GM18858 (cell line): ENCODE results near the gene CGB2.
"Not testable (repeated sequence)": the region's sequence is repeated elsewhere in the genome, so short reads cannot be mapped to it uniquely, and the experiment has no call there.

Experiments
- ATAC-seq: cut with Tn5 transposase; IDR thresholded peaks from one replicate; pipeline ENCODE4 v1.9.1; 2021; ENCODE audit not compliant: unreplicated experiment

CGB2 gene

DNA sequence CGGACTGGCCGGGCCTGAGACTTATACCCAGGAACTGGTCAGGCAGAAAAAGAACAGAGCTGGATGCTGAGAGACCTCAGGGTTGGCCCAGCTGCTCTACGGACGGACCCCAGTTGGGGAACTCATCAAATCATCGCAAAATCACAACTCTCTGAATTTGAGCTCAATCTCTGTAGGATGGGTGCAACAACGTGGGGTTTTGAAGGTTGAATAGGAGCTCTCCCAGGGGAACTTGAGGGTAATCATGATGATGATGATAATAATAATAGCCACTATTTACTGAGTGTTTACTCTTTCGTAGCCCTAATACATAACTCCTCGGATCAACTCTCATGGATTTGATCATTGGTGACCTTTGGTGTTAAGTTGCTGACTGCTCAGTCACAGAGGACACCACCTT lies 1.4 kb upstream of the CGB2 start:
- not testable (repeated sequence) for ATAC-seq

DNA sequence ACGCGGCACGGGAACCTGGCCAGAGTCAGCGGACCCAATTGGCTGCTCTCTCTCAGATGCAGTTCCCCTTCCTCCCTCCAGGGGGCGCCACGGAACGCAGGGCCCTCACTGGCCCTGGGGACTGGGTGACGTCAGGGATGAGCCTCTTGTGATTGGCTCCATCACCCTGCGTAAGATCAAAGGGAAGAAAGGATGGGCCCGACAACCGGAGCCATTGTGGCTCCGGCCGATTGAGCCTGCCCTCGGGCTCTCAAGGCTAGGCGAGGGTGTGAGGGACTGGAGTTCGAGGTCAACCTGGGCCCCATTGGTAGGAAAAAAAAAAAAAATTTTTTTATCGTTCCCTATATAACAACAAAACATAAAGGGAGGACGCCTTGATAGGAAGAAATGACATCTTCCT lies 5.1 kb downstream of the CGB2 start, which contains the start of gene CGB1:
Gene CGB1 (minus strand): TSS at position 81 of the 400 bp plus-strand sequence. CDS start 184 bp downstream, outside the sequence.
- not testable (repeated sequence) for ATAC-seq

DNA sequence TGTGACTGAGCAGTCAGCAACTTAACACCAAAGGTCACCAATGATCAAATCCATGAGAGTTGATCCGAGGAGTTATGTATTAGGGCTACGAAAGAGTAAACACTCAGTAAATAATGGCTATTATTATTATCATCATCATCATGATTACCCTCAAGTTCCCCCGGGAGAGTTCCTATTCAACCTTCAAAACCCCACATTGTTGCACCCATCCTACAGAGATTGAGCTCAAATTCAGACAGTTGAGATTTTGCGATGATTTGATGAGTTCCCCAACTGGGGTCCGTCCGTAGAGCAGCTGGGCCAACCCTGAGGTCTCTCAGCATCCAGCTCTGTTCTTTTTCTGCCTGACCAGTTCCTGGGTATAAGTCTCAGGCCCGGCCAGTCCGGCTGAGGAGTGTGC lies 6.4 kb downstream of the CGB2 start:
- ATAC-seq, result not testable (repeated sequence)

DNA sequence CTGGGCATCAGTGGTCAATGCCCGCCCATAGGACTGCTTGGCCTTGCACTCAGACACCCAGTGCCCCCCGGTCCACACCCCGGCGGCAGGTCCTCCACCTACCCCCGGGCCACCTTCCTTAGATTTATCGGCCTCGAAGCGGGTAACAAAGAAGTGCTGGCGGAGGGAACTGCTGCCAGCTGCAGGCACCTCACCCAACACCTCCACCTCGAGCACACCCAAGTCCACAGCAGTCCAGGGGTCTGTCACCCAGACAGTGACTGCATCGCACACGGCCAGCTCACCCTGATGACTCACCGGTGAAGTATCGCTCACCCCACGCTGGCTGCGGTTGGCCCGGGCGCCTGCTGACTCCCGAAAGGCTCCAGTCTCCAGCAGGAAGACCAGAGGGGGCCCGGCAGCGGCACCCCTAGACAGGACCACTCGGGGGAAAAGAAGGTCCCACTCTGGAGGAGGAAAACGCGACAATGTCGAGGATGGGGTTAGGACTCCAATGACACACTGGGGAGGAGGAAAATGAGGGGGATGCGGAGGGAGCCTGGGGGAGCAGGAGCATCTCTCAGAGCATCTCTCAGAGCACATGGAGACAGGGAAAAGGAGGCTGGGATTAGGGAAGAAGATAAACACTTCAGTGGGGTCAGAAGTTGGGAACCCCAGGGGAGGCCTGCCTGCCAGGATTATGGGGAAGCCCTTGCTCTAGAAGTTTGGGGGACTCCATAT lies 7.0 kb downstream of the CGB2 start:
- not testable (repeated sequence) for ATAC-seq

DNA sequence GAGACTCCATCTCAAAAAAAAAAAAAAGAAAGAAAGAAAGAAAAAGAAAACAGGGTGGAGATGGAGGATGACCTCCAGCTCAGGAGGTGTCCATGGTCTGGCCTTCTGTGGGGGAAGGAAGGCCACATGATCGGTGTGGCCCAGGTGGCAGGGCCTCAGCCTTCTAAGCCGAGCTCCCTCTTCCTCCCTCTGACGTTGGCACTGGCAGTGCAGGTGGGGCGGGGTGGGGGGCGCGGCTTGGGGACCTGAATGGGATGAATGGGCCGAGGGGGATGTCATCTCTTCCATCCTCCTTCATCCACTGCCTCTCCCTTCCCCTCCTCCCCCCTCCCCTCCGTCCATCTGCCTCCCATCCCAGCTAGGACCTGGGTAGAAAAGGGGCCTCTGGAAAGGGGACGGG lies 8.0 kb downstream of the CGB2 start:
- not testable (repeated sequence) for ATAC-seq

DNA sequence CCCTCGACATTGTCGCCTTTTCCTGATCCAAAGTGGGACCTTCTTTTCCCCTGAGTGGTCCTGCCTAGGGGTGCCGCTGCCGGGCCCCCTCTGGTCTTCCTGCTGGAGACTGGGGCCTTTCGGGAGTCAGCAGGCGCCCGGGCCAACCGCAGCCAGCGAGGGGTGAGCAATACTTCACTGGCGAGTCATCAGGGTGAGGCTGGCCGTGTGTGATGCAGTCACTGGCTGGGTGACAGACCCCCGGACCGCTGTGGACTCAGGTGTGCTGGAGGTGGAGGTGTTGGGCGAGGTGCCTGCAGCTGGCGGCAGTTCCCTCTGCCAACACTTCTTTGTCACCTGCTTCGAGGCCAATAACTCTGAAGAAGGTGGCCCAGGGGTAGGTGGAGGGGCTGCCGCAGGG lies 10.5 kb downstream of the CGB2 start:
- no peak for ATAC-seq

DNA sequence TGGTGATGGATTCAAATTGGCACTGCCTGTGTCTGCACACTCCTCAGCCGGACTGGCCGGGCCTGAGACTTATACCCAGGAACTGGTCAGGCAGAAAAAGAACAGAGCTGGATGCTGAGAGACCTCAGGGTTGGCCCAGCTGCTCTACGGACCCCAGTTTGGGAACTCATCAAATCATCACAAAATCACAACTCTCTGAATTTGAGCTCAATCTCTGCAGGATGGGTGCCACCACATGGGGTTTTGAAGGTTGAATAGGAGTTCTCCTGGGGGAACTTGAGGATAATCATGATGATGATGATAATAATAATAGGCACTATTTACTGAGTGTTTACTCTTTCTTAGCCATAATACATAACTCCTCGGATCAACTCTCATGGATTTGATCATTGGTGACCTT lies 11.0 kb downstream of the CGB2 start:
- not testable (repeated sequence) for ATAC-seq

DNA sequence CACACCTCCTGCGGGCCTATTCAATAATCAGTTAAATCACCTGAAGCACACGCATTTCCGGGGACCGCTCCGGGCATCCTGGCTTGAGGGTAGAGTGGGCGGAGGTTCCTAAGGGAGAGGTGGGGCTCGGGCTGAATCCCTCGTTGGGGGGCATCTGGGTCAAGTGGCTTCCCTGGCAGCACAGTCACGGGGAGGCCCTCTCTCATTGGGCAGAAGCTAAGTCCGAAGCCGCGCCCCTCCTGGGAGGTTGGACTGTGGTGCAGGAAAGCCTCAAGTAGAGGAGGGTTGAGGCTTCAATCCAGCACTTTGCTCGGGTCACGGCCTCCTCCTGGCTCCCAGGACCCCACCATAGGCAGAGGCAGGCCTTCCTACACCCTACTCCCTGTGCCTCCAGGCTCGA lies 11.9 kb downstream of the CGB2 start, which contains the start of gene CGB5:
Gene CGB5 (plus strand): TSS at position 301 of the 400 bp plus-strand sequence. CDS start 362 bp downstream, outside the sequence.
- ATAC-seq, result not testable (repeated sequence)

DNA sequence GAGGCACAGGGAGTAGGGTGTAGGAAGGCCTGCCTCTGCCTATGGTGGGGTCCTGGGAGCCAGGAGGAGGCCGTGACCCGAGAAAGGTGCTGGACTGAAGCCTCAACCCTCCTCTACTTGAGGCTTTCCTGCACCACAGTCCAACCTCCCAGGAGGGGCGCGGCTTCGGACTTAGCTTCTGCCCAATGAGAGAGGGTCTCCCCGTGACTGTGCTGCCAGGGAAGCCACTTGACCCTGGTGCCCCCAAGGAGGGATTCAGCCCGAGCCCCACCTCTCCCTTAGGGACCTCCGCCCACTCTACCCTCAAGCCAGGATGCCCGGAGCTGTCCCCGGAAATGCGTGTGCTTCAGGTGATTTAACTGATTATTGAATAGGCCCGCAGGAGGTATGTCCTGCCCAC lies 17.3 kb downstream of the CGB2 start, which contains the start of gene CGB8:
Gene CGB8 (minus strand): TSS at position 101 of the 400 bp plus-strand sequence. CDS start 372 bp downstream, outside the sequence.
- not testable (repeated sequence) for ATAC-seq

DNA sequence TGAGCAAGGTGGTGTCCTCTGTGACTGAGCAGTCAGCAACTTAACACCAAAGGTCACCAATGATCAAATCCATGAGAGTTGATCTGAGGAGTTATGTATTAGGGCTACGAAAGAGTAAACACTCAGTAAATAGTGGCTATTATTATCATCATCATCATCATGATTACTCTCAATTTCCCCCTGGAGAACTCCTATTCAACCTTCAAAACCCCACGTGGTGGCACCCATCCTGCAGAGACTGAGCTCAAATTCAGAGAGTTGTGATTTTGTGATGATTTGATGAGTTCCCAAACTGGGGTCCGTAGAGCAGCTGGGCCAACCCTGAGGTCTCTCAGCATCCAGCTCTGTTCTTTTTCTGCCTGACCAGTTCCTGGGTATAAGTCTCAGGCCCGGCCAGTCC lies 18.1 kb downstream of the CGB2 start:
- ATAC-seq, result not testable (repeated sequence)

DNA sequence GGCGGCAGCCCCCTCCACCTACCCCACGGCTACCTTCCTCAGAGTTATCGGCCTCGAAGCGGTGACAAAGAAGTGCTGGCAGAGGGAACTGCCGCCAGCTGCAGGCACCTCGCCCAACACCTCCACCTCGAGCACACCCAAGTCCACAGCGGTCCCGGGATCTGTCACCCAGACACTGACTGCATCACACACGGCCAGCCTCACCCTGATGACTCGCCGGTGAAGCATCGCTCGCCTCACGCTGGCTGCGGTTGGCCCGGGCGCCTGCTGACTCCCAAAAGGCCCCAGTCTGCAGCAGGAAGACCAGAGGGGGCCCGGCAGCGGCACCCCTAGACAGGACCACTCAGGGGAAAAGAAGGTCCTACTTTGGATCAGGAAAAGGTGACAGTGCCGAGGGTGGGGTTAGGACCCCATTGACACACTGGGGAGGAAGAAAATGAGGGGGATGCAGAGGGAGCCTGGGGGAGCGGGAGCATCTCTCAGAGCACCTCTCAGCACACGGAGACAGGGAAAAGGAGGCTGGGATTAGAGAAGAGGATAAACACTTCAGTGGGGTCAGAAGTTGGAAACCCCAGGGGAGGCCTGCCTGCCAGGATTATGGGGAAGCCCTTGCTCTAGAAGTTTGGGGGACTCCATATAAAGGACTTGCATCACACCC lies 18.8 kb downstream of the CGB2 start:
- not testable (repeated sequence) for ATAC-seq

DNA sequence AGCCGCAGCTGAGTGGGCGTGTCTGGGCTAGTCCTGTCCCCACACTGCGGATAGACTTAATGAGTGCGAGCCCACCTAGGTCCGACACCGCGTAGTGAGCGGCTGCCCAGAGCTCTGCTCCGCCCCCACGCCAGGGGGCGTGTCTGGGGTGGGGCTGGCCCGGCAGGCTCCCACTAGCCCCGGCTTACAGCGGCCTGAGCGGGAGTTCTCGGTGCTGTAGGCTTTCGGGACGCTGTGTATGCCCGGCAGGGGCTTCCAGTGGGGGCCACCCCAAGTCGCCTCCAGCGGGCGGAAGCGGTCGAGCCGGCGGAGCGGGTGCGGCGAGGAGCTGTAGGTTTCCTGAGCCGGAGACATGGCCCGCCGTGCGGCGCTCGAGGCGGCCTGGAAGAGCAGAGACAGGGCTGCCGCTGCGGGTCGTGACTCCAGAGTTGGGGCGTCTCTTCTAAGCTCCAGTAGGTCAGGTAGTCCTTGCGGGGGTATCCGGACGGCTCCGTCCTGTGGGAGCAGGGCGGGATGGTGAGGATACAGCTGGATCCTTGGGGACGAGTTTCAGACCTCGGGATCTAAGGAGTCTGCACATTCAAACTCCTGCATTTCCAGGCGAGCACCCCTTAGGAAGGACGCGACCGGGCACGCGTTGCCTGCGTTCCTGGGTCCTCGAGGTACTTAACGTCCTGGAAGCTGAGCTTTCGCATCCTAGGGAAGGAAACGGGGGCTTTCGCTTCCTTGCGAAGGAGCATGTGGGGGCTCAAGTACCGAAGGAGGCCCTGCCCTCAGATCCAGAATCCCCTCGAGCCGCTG lies 24.6 kb downstream of the CGB2 start:
- ATAC-seq, result no peak

DNA sequence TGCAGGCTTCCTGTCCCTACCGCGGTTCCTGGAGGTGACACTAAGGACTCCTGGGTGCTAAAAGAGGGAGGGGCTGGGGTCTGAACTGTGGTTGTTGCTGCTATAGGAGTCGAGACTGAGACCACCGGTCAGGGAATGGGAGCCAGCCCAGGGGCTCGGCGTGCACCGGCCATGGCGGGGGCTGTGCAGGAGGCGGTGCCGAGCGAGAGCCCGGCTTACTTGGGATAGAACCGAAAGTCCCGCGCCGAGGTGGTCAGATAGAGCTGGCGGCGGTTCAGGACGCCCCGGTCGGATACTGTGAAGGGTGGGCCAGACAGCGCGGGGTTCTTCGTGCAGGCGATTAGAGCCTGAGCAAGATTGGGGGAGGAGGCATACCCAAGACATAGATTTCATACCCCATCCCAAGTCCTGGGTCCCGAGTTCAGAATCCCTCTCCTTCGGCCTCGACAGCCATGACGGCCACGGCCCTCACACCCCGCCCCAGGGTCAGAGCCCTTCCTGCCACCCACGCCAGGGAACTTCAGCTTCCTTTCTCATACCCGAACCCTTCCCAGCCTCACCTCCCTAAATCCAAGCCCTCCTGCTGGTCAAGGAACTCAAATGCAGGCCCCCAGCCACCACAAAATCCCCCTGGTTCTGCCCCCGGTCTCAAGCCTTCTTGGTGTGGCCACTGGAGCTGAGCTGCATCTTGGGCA lies 25.4 kb downstream of the CGB2 start:
- ATAC-seq, result not testable (repeated sequence)

DNA sequence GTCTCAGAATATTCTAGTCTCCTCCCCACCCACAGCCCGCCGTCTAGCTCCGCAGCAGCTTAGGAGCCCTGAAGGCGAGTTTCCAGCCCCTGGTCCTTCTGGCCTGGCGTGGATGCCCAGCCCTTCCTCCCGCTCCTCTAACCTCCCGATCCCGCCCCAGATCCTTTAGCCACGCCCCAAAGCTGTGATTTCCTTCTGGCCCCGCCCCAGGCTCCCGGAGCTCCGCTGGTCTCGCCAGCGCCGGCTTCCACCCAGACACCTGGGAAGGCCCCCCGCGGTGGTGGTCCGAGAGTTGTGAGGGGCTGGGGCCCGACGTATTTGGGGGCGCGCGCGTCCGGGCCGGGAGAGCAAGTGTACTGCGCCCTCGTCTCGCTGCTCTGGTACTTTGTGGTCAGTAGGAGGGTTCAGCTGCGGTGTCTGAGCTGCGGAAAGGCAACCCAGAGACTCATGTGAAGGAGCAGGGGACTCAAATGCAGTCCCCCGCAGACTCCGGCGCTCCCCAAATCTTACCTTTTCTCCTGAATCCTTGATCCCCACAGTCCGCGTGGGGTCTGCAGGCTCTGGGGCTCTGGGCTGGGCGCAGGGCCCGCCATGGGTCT lies 26.0 kb downstream of the CGB2 start, which contains the start of gene CGB7:
Gene CGB7 (minus strand): TSS at position 114 of the 599 bp plus-strand sequence. CDS start 2,374 bp downstream, outside the sequence.
- ATAC-seq, result no peak

DNA sequence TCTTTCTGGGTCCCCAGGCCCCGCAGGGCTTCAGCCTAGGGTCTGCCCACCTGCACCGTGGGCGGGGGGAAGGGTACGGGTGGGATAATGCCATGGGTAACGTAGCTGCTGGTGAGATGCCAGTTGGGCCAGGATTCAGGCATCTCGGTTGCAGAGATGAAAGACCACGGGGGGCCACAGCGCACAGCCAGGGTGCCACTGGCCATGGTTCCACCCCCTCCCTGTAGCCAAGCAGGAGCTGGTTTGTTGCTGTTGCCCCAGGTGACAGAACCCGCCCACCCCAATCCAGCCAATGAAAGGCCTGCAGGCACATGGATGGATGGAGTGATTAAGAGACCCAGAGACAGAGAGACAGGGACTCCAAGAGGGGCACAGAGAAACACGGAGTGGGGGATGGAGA lies 26.9 kb downstream of the CGB2 start:
- no peak for ATAC-seq

DNA sequence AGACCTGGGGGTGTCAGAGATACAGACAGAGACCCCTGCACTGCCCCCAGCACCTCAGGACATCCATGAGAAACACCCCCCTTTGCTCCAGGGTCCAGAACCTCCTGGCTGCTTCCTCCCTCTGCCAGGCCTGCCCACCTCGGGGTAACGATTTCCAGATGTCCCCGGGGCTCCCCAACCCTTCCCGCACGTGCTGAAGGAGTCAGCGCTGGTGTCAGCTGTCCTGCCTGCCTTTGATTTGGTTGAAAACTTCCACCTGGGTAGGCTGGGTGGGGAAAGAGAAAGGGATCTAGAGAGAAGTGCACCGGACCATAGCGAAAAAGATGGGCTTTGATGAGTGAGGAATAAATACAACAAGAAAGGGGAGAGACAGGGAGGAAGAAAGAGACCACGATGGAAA lies 27.4 kb downstream of the CGB2 start:
- ATAC-seq, result no peak

DNA sequence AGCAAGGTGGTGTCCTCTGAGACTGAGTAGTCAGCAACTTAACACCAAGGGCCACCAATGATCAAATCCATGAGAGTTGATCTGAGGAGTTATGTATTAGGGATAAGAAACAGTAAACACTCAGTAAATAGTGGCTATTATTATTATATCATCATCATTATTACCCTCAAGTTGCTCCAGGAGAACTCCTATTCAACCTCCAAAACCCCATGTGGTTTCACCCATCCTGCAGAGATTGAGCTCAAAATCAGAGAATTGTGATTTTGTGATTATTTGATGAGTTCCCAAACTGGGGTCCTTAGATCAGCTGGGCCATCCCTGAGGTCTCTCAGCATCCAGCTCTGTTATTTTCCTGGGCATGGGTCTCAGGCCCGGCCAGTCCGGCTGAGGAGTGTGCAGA lies 29.3 kb downstream of the CGB2 start:
- ATAC-seq, result no peak

DNA sequence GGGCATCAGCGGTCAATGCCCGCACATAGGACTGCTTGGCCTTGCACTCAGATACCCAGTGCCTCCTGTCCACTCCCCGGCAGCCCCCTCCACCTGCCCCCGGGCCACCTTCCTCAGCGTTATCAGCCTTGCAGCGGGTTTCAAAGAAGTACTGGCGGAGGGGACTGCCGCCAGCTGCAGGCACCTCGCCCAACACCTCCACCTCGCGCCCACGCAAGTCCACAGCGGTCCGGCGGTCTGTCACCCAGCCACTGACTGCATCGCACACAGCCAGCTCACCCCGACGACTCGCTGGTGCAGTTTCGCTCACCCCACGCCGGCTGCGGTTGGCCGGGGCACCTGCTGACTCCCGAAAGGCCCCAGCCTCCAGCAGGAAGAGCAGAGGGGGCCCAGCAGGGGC lies 29.8 kb downstream of the CGB2 start:
- ATAC-seq, result no peak

DNA sequence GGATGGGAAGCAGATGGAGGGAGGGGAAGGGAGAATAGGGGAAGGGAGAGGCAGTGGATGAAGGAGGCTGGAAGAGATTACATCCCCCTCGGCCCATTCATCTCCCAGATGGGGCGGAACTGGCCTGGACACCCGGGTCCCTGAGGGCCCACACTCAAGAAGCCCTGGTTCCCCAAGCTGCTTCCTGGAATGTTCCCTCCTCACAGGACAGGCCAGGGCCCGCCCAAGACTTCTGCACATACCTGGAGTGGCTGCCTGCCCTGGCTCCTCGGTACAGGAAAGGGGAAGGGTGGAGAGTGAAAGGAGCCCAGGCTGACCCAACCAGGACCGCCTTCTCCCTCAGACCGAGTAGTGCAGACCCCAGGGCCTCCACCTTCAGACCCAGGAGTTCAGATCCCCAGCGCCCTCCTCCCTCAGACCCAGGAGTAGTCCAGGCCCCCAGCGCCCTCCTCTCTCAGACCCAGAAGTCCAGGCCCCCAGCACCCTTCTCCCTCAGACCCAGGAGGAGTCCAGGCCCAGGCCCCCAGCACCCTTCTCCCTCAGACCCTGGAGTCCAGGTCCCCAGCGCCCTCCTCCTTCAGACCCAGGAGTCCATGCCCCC lies 32.4 kb downstream of the CGB2 start:
- ATAC-seq, result no peak
